Measurements from ENCODE around the gene MBD3L3. TPM values are rescaled to one million over a fixed set of nuclear protein-coding genes. Genes with fewer than 3 reads are reported as not detected.
A peak's percentile ranks its signal among the peaks of the same experiment; 100 is the strongest.

Gene MBD3L3
- total RNA-seq, 2 experiments from 2014 or later, result not detected

GRCh38 chr19:7101498-7102253 is 43.2 kb upstream of the MBD3L3 start:
- peak overlapping the region; percentile 26; the same call in 1 of the 2 replicates for H2AFZ ChIP-seq (ENCODE audit: low read length)
- H3K4me3 ChIP-seq (ENCODE audit: low read depth, low read length, poor library complexity, severe bottlenecking), result no peak overlapping the region
- H3K9me3 ChIP-seq (ENCODE audit: low read length), result peaks cover 5% of the 10 kb centered on the region; the same call in 1 of the 2 replicates
- CTCF ChIA-PET (ENCODE audit: unreplicated experiment), result interaction anchor here (1.0 kb wide), 1 partner anchor 467 kb away, joined by 3 read pairs; no protein-coding TSS in a partner anchor
- H3K4me1 ChIP-seq (ENCODE audit: insufficient read depth, low read length, poor library complexity, severe bottlenecking), result peaks cover 32% of the 10 kb centered on the region
- no peak for TF ChIP-seq CTCF (conservative IDR thresholded peaks at IDR 0.05; ENCODE audit: low read length)
- no peak for TF ChIP-seq EZH2phosphoT487 (IDR thresholded peaks at IDR 0.05; ENCODE audit: borderline replicate concordance, low read depth, low read length)
- H4K20me1 ChIP-seq (ENCODE audit: insufficient read depth, low read length), result no peaks in the 10 kb centered on the region
- H3K9me2 ChIP-seq (ENCODE audit: insufficient read depth, low read length), result no peaks in the 10 kb centered on the region
- no peak overlapping the region for H3K27ac ChIP-seq (ENCODE audit: low read depth, low read length, poor library complexity, severe bottlenecking)
- intact Hi-C loops (cut with micrococcal nuclease; ENCODE audit: unreplicated experiment), result loop anchor here (1.0 to 2.0 kb wide), 3 partner anchors 227 to 579 kb away; partner anchors contain the start of gene TRAPPC5
- 0 out of 2 replicates have a peak overlapping the region, but pooled peaks have one; percentile 19 for H3K4me2 ChIP-seq (ENCODE audit: low read length)
- no peaks in the 10 kb centered on the region for H3K79me2 ChIP-seq (ENCODE audit: insufficient read depth, low read depth, low read length)
- no peak for DNase-seq (ENCODE audit: low spot score)
- H3K36me3 ChIP-seq (ENCODE audit: insufficient read depth, low read length), result no peaks in the 10 kb centered on the region
- POLR2A ChIA-PET, result interaction anchor here (0.6 kb wide), 1 partner anchor 21 kb away, joined by 3 read pairs; no protein-coding TSS in a partner anchor
- BruUV-seq (replicated peaks), result no TSS peak

- ChIA-PET CTCF (ENCODE audit: unreplicated experiment) (interaction anchor here (0.6 to 1.0 kb wide), 2 partner anchors 243 to 249 kb away, joined by 3 read pairs; partner anchors contain the start of gene ARHGEF18), POLR2A (interaction anchor here (0.6 to 1.8 kb wide), 15 partner anchors 14 to 251 kb away, joined by 3 to 10 read pairs (median 4); partner anchors contain the start of genes ARHGEF18 and ZNF557)
- Histone ChIP-seq H3K79me2 (ENCODE audit: insufficient read depth, low read depth, low read length) (no peaks in the 10 kb centered on the region), H3K9me3 (ENCODE audit: low read length) (peaks cover 5% of the 10 kb centered on the region; the same call in 1 of the 2 replicates), H2AFZ (ENCODE audit: low read length) (peak overlapping the region; percentile 38), H3K4me3 (ENCODE audit: low read depth, low read length, poor library complexity, severe bottlenecking) (peak overlapping the region; percentile 67), H3K4me1 (ENCODE audit: insufficient read depth, low read length, poor library complexity, severe bottlenecking) (peaks cover 25% of the 10 kb centered on the region), H4K20me1 (ENCODE audit: insufficient read depth, low read length) (no peaks in the 10 kb centered on the region), H3K9me2 (ENCODE audit: insufficient read depth, low read length) (no peaks in the 10 kb centered on the region), H3K36me3 (ENCODE audit: insufficient read depth, low read length) (no peaks in the 10 kb centered on the region), H3K4me2 (ENCODE audit: low read length) (peak overlapping the region; percentile 86), H3K27ac (ENCODE audit: low read depth, low read length, poor library complexity, severe bottlenecking) (peak overlapping the region; percentile 57)
- TF ChIP-seq EZH2phosphoT487 (IDR thresholded peaks at IDR 0.05; ENCODE audit: borderline replicate concordance, low read depth, low read length), result no peak
- TF ChIP-seq CTCF (conservative IDR thresholded peaks at IDR 0.05; ENCODE audit: low read length), result no peak
- DNase-seq (ENCODE audit: low spot score), result no peak
- intact Hi-C loops (cut with micrococcal nuclease; ENCODE audit: unreplicated experiment), result loop anchor here (2.0 kb wide), 1 partner anchor 249 kb away; the partner anchor contains the start of gene ARHGEF18
- no TSS peak for BruUV-seq (replicated peaks)
Observed at GRCh38 chr19:7099597-7099921, 41.1 kb upstream of the MBD3L3 start.

Data from OCI-LY7 (cell line).